GM19193 (cell line): ENCODE data around the gene IP6K1.

Experiments used
- POLR2A ChIP-seq: IDR thresholded peaks from 4 replicates; pipeline ENCODE4 v1.6.1; 2011; ENCODE audit not compliant: insufficient read depth, insufficient read length; ENCODE audit errors: extremely low read depth

Gene IP6K1

DNA sequence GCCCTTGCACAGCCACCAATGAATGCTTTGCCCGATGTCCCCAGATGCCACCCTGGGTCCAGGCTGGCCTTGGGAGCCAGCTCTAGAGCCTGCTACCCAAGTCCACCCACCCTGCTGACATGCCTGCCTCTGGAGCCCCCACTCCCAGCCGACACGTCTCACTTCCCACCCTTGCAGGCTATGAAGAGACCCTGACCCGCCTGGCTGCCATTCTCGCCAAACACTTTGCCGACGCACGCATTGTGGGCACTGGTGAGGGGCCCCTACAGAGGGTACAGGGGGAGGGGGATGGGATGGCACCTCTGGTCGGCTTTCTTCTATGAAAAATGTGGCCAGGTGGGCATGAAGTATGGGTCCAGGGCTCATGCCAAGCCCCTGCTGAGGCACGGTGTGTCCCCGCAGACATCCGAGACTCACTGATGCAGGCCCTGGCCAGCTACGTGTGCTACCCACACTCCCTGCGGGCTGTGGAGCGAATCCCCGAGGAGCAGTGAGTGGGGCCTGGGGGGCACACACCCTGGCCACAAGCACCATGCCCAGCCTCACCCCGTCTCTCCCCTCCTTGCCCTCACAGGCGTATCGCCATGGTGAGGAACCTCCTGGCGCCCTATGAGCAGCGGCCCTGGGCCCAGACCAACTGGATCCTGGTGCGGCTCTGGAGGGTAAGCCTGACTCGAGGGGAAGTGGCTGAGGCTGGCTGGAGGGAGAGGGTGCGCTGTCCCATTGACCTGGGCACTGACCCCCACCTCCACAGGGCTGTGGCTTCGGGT, 72.8 kb downstream of the IP6K1 start:
- no peak for TF ChIP-seq POLR2A

GRCh38 chr3:49712631-49713317, 73.6 kb downstream of the IP6K1 start:
- TF ChIP-seq POLR2A: no peak

DNA sequence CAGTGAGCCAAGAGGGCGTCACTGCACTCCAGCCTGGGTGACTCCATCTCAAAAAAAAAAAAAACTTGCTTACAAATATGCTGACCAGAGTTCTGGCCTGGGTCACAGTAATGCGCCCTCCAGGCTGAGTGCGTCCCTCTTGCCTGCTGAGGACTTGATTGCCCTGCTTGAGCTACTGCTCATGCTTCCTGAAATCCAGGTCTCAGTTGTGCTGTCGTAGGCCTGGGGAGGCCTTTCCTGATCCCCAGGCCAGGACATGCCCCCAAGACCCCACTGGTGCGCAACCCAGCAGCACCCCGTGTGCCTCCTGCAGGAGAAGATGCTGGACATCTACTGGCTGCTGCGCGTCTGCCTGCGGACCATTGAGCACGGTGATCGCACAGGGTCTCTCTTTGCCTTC, 74.2 kb downstream of the IP6K1 start:
- no peak for TF ChIP-seq POLR2A

- TF ChIP-seq POLR2A: no peak
These were observed 74.9 kb downstream of the IP6K1 start for GRCh38 chr3:49711489-49711888.

- no peak for TF ChIP-seq POLR2A
These were observed 76.5 kb downstream of the IP6K1 start for GRCh38 chr3:49709852-49710251.

- TF ChIP-seq POLR2A: no peak
These were observed 79.2 kb downstream of the IP6K1 start for GRCh38 chr3:49707113-49707480.

DNA sequence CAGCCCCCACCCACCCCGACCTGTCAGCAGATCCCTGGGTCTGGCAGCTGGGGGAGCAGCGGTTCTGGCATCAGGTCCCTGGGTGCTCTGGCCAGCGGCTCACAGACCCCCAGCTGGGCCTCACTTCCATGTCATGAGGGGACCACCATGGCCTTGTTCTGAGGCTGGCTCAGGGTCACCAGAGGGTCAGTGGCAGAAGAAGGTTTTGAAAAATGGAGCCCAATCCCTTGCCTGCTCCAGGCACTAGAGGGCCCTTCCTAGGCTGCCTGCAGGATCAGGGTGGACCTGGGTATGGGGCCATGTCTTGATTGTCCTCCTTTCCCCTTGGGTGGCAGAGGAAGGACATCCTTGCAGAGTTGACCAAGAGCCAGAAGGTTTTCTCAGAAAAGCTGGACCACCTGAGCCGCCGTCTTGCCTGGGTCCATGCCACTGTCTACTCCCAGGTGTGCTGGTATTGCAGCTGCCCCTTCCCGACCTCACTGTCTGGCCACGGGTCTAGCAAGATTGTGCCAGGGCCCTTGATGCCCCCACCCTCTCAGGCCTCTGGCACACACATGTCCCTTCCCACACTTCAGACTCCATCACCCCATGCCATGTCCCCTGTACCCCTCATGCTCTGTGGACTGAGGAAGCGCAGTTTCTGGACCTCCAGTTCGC, 79.8 kb downstream of the IP6K1 start:
- no peak for TF ChIP-seq POLR2A

- TF ChIP-seq POLR2A: no peak
These were observed 80.9 kb downstream of the IP6K1 start for GRCh38 chr3:49705390-49705960.

DNA sequence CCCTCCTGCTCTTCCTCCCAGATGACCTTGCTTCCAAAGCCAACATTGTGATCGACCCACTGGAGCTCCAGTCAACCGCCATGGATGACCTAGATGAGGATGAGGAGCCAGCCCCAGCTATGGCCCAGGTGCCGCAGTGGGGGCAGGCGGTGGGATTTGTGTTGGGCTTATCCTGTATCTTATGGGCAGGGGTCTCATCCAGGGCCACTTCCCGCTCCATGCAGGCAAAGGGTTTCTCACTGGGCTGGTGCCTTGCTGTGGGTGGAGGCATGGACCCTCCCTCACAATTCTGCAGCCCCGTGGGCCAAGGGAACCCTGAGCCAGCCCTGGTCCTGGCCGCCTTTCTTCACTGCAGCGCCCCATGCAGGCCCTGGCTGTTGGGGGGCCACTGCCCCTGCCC, 81.7 kb downstream of the IP6K1 start:
- TF ChIP-seq POLR2A: no peak

GRCh38 chr3:49703956-49704355, 82.4 kb downstream of the IP6K1 start:
- no peak for TF ChIP-seq POLR2A

- no peak for TF ChIP-seq POLR2A
These were observed 82.9 kb downstream of the IP6K1 start for GRCh38 chr3:49703443-49703927.

GRCh38 chr3:49702672-49703071, 83.7 kb downstream of the IP6K1 start:
- no peak for TF ChIP-seq POLR2A

DNA sequence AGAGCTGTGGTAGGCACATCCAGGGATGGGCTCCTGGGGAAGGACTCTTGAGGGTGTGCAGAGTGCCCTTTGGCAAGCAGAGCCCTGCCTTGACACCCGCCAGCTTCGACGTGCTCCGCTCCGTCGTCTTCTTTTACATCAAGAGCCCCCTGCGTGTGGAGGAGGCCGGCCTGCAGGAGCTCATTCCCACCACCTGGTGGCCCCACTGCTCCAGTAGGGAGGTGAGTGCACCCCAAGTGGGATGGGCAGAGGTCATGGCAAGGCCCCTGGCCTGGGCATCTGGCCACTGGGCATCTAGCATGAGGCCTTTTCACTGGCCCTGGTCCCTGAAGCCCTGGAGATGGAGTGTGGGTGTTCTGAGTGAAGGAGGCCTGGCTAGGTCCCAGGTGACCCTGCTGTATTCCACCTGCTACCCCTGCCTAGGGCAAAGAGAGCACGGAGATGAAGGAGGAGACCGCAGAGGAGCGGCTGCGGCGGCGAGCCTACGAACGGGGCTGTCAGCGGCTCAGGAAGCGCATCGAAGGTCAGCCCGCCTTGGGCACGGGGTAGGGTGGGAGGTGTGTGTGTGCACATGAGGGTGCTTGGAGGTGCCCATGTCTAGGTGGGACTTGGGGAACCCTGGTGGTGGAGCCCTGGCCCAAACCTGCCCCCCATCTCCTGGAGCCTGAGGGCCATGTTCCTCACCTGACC, 84.8 kb downstream of the IP6K1 start:
- TF ChIP-seq POLR2A: no peak

DNA sequence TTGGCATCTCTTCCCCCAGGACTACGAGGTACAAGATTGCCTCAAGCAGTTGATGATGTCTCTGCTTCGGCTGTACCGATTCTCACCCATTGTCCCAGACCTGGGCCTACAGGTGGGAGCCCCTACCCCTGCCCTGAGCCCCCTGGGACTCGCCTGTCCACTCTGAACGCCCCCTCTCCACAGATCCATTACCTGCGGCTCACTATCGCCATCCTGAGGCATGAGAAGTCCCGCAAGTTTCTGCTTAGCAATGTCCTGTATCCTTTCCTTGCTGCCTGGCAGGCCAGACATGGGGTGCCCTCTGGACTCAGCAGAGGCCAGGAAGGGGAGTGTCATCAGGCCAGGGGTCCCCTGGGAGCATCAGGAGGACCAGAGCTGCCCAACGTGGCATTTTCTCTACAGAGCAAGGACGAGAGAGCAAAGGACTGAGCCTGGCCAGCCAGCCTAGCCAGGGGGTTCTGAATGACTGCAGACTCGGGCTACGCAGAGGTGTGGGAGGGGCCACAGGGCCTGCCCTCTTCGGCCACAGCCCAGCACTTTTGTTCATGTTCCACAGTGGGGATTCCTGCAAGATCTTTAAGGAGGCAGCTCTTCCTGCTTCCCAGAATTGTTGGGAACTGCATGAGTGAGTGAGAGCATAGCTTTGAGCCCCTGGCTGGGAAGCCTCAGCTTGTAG, 85.8 kb downstream of the IP6K1 start:
- no peak for TF ChIP-seq POLR2A

- TF ChIP-seq POLR2A: no peak
These were observed 86.3 kb downstream of the IP6K1 start for GRCh38 chr3:49700014-49700413.
